Retinal pigment epithelial cell (primary cell): ENCODE results near the gene FAM90A1.
A peak's percentile ranks its signal among the peaks of the same experiment; 100 is the strongest.
"Not testable (repeated sequence)": the region's sequence is repeated elsewhere in the genome, so short reads cannot be mapped to it uniquely, and the experiment has no call there.

Source experiments
- DNase-seq: peaks from one replicate; pipeline ENCODE4 v3.0.0-alpha.2; 2010; ENCODE audit warnings: low read depth
- H3K4me3 ChIP-seq: 2 replicates; pipeline ENCODE4 v1.5.1; 2011; ENCODE audit warnings: mild to moderate bottlenecking, low read length, control low read depth, moderate library complexity
- TF ChIP-seq, protein P1 (sequence below): conservative IDR thresholded peaks from 2 replicates; pipeline ENCODE4 v1.5.1; 2011; ENCODE audit warnings: low read depth, low read length, control low read depth, inconsistent platforms

The FAM90A1 gene

DNA sequence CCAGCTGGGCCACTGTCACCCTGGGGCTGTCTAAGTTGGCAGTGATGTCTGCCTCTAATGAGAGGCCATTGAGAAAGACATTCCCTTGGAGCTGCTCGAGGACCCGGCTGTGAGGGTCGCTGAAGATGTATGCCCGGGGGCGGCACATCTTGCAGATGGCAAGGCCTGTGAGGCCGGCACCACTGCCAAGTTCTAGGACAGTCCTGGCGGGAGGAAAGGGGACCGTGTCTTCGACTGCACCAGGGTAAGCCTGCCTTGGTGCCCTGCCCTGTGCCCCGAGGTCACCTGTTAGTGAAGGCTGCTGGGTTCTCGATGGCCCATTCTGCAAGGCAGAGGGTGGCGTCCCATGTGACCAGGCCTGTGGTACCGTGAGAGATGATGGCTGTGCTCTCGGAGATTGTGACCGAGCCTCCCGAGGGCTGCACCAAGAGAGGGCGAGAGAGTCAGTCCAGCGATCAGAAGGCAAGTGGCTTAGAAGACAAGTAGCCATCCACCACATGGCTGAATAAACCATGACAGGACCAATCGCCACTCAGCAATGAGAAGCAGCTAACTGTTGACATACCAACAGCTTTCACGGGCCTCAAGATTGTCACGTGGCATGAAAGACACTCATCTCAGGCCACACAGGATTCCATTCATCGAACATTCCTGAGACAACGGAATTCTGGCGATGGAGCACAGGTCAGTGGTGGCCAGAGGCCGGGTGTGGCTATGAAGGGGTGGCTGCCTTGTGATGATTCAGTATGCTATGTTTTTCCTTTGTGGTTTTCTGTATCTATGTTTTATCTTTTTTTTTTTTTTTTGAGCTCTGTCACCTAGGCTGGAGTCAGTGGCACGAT, 8.1 kb upstream of the FAM90A1 start:
- H3K4me3 ChIP-seq, DNase-seq: not testable (repeated sequence)

DNA sequence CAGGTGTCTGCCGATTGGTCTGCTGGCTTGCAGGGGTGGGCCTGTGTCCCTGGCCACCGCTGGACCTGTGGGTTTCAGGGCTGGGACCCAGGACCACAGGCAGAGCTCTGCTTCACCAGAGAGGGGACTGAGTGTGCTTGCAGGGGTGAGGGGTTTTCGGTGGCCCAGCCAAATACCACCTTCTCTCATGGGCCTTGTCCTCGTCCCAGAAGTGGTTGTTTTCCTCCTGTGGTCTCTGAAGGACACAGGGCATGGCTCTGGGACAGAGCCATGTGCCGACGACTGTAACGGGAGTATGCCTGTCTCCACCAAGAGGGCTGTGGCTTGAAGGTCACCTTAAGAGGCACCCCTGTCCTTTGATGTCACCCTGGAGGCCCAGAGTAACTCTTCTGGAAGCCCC, 7.3 kb upstream of the FAM90A1 start:
- H3K4me3 ChIP-seq, DNase-seq: not testable (repeated sequence)

DNA sequence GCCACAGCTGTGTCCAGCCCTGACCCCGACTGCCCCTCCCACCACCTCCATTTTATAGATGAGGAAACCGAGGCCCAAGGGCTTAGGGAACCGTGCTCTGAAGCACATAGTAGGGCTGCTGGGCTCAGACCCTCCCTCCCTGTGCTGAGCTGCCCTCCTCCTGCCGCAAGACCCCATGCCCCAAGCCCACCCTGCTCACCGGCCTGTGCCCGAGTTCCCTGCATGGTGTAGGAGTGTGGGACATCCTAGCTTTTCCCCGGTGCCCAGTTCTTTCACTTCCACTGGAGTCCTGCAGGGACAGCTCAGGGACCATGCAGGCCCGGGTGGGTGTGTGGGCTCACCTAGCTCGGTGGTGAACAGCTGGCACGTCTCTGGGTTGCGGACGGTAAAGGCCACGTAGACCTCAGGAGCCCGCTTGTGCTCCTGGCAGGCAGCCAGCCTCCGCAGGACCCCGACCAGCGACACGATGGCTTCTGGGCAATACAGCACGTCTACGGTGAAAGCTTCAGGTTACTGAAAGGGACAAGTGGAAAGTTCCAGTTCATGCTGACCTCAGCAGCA, 6.6 kb upstream of the FAM90A1 start:
- DNase-seq, H3K4me3 ChIP-seq: not testable (repeated sequence)

DNA sequence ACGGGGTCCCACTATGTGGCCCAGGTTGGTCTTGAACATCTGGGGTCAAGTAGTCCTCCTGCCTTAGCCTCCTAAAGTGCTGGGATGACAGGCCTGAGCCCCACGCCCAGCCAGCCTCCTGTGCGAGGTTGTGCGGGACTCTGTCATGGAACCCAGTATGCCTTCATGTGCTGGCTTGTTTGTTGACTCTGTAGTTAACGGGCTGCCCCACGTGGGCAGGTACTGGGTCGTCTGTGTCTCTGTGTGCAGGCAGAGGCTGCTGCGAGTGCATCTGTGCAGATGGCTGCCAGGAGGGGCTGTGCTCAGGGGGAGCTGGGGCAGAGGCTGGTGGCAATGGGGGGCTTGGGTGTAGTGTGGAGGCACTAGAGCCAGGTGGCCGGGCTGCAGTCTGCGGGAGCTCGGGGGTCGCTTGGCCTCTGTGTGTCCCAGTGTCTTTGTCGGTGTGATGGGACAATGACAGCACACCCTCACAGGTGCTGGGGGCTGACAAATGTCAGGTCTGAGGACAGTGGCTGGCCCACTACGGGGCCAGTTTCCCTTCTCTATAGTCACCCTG, 6.0 kb upstream of the FAM90A1 start:
- not testable (repeated sequence) for DNase-seq, H3K4me3 ChIP-seq

DNA sequence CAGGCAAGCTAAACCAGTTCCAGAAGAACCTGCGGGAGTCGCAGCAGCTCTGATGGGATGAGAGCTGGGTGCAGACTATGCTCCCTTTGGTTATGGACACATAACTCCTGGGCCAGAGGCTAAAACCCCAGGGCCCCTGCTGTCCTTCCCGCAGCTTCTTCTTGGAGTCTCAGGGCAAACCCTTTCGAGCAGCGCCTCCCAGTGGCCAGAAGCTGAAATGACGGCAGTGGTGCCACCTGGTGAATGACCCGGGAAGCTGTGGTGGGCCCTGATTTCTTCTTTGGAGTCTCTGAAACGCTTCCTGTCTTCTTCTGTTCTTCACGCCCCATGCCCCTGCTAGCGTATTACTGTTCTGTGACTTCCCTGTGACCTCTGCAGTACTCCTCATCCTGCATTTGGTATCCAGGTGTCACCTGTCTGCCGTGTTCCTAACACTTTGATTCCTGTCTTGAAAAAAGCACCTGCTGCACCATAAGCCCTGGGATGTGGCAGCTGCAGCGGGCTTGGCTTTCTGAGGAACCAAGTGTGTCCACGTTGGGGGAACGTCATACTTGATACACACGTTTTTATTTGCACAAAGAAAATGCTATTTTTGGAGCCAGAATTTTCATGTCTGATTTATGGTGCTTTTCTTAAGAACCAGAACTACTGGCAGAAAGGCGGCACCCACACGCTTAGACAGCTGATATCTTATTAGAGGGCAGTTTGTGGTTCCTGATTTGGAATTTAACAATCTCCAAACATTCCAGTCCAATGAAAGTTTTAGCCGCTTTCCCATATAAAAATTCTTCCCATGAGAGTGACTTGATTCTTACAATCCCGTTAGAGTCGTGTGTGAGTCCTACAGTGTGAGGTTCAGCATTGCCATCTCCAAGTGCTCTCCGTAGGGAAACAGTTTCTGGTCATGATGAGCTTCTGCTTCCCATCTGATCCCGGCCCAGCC, 4.5 kb upstream of the FAM90A1 start:
- H3K4me3 ChIP-seq, DNase-seq: not testable (repeated sequence)
- TF ChIP-seq, protein P1, sequence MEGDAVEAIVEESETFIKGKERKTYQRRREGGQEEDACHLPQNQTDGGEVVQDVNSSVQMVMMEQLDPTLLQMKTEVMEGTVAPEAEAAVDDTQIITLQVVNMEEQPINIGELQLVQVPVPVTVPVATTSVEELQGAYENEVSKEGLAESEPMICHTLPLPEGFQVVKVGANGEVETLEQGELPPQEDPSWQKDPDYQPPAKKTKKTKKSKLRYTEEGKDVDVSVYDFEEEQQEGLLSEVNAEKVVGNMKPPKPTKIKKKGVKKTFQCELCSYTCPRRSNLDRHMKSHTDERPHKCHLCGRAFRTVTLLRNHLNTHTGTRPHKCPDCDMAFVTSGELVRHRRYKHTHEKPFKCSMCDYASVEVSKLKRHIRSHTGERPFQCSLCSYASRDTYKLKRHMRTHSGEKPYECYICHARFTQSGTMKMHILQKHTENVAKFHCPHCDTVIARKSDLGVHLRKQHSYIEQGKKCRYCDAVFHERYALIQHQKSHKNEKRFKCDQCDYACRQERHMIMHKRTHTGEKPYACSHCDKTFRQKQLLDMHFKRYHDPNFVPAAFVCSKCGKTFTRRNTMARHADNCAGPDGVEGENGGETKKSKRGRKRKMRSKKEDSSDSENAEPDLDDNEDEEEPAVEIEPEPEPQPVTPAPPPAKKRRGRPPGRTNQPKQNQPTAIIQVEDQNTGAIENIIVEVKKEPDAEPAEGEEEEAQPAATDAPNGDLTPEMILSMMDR, result peak; percentile 64

DNA sequence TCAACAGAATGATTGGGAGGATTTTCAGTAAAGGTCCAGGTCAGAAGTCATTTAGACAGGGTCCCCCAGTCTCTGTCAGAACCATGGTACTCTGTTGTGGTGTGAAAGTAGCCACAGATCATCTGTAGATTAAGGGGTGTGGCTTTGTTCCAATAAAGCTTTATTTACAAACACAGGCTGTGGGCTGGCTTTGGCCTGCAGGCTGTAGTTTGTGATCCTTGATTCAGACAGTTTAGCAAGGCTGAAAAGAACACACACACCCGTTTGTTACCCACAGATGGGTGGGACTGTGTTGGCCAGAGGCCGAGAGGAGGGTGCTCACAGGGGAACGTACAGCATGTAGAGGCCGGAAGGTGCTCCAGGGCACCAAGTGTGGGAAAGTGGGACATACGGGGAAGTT, 3.6 kb upstream of the FAM90A1 start:
- DNase-seq, H3K4me3 ChIP-seq: not testable (repeated sequence)

DNA sequence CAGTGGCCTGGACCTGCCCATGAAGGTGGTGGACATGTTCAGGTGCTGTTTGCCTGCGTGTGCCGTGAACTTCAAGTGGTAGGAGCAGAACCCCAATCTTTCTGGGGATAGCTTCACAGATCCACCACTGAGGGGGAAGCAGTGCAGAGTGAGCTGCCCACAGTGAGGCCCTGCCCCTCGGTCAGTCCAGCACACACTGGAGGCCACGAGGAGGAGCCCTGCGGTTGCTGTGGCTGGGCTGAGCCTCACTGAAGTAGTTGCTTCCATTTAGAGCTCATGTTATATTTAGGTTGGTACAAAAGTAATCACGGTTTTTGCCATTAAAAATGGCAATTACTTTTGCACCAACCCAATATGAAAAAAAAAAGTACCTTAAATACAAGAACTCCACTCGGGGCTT, 2.1 kb upstream of the FAM90A1 start:
- not testable (repeated sequence) for DNase-seq, H3K4me3 ChIP-seq

DNA sequence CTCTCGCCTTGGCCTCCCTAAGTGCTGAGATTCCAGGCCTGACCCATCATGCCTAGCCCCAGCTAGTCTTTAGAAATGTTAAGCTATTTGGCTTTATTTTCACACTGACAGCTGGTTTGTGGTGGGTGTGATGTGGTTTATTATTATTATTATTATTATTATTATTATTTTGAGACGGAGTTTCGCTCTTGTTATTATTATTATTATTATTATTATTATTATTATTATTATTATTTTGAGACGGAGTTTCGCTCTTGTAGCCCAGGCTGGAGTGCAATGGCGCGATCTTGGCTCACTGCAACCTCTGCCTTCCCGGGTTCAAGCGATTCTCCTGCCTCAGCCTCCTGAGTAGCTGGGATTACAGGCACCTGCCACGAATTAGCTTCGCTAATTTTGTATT, 1.2 kb upstream of the FAM90A1 start:
- not testable (repeated sequence) for DNase-seq, H3K4me3 ChIP-seq

DNA sequence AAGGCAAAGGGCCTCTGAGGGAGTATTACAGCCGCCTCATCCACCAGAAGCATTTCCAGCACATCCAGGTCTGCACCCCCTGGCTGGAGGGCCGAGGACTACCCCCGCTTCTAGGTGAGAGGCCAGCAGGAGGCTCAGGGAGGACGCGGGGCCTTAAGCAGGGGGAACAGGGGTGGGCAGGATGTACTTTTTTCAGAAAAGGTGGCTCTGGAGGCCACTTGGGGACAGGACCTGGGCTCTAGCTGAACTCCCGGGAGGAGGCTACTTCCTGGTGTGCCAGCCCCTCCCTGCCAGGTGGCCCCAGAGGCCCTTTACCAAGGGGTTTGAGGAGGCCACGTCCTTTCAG, 287 bp upstream of the FAM90A1 start:
- H3K4me3 ChIP-seq, result peak overlapping the region; percentile 23
- not testable (repeated sequence) for DNase-seq

DNA sequence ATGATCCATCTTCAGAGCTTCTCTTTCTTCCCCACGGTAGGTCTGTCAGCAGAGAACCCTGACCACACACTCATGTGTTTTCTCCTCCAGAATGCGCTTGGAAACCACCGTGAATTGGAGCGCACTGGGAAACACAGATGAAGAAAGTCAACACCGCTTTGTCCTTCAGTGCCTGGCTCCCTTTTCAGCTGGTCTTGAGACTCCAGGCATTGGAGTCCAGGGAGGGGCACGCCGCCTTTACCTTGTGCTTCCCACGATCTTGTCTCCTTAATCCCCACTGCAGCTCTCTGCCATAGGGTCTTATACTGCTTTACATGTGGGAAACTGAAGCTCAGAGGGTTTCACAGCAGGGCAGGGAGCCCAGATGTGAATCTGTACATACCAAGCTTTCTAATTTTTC, 1.1 kb downstream of the FAM90A1 start:
- TF ChIP-seq, protein P1, result no peak
- H3K4me3 ChIP-seq, result no peak overlapping the region

DNA sequence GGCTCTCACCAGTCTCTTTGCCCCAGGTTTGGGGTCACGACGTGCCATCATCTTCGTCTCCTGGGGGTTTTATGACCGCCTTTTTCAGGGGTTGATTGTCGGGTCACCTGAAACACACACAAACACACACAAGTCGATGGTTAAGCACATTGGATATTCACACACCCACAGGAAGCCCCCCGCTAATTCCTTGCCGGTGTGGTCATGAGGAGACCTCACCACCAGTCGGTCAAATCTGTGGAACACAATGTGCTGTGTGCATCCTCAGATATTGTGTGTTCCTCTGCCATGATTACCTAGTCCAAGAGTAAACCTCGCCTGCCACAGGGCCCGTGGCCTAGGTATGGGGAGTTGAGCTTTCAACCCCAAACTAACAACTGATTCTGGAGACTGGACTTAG, 2.6 kb downstream of the FAM90A1 start:
- not testable (repeated sequence) for H3K4me3 ChIP-seq, DNase-seq

More for the DNA sequence above, 1.1 kb downstream of the FAM90A1 start:
- DNase-seq, result no peak

DNA sequence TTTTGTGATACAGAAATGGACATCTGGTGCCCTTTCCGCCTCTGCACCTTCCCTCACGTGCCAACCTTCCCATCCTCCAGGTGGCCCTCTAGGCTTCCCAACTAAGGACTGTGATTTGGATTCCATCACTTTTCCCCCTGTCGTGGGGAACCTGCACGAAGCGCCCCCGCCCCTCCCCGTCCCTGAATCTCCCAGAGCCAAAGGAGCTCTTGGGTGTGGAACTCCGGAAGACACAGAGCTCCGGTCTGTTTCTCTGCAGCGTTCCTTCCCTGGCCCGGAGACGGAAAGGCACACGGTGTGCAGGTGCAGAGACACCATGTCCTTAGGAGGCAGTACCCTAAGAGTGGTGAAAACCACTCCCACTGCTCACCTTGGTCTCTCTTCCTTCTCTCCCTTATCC, 3.8 kb downstream of the FAM90A1 start:
- not testable (repeated sequence) for DNase-seq, H3K4me3 ChIP-seq

DNA sequence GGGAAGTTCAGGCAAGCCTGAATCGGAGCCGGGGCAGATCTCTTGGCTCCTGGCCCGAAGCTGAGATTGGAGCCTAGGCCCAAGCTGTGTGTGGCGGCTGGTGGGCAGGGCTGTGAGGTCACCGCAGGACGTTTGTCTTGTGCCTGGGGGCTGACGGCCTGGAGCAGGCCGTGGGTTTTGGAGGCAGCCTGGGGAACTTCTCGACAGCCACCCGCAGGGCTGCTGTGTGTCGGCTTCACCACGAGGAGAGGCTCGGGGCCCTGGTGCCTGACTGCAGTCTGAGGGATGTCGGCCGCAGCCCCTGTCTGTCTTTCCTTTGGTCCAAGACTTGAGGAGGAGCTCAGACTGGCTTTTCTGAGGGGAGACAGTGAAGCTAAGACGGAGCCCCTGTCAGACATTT, 5.1 kb downstream of the FAM90A1 start:
- not testable (repeated sequence) for DNase-seq, H3K4me3 ChIP-seq

DNA sequence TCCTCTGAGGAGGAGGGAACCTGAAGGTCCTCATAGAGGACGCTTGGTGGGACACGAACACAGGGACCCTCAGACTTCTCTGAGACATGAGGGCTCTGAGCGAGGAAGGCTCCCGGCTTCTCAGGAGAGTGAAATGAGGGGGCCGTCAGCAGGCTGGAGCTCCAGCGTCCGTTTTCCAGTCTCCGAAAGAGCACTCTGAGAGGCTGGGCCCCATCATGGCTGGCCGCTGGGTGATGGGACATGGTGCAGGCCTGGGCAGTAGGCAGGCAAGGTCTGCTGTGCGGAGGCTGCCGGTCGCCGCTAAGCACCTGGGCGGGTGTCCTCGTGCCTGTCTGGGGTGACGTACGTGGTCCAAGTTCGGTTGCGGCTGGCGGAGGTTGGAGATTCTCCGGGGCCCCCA, 5.6 kb downstream of the FAM90A1 start:
- not testable (repeated sequence) for DNase-seq, H3K4me3 ChIP-seq

DNA sequence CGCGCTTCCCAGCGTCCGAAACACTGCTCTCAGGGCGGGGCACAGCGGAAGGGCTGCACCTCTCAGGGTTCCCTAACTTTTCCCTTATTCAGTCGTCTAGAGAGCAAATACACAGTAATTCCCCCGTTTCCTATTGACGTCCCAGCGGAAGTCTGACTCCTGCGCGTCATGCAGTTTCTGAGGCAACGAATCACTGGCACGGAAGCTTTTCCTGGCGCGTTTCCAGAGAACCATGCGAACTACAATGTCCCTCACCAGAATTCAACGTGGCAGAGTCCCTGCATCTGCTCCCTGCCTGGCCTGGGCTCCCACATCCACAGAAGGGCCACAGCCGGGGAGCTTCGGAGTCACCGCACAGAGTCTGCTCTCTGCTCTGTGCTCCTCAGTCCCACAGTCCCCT, 6.0 kb downstream of the FAM90A1 start:
- DNase-seq, H3K4me3 ChIP-seq: not testable (repeated sequence)

DNA sequence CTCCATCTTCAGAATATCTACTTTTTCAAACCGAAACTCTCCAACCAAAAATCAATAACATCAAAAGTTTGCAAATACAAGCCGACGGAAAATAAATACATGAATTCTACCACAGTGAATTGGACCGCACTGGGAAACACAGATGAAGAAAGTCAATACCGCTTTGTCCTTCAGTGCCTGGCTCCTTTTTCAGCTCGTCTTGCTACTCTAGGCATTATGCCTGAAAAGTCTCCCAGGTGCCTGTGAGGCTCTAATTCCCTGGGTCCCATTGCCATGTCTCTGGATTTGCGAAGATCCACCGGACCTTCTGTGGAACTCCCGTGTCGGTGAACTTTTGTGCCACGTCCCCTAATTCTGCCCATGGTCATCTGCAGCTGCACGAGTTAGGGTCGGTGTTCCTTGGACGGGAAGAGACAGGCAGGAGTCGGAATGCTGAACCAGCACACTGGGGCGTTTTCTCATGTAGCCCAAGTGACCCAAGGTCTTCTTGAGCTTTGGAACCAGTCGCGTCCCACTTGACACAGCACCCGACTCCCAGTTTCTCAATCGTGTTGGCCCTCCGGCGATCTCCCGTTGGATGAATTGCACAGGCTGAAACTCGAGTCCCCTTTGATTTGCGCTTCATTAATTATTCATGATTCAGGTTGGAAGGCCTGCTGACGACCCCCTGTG, 8.6 kb downstream of the FAM90A1 start:
- not testable (repeated sequence) for DNase-seq, H3K4me3 ChIP-seq
